Measurements from ENCODE around the gene UBXN1.

- TF ChIP-seq, protein P1, sequence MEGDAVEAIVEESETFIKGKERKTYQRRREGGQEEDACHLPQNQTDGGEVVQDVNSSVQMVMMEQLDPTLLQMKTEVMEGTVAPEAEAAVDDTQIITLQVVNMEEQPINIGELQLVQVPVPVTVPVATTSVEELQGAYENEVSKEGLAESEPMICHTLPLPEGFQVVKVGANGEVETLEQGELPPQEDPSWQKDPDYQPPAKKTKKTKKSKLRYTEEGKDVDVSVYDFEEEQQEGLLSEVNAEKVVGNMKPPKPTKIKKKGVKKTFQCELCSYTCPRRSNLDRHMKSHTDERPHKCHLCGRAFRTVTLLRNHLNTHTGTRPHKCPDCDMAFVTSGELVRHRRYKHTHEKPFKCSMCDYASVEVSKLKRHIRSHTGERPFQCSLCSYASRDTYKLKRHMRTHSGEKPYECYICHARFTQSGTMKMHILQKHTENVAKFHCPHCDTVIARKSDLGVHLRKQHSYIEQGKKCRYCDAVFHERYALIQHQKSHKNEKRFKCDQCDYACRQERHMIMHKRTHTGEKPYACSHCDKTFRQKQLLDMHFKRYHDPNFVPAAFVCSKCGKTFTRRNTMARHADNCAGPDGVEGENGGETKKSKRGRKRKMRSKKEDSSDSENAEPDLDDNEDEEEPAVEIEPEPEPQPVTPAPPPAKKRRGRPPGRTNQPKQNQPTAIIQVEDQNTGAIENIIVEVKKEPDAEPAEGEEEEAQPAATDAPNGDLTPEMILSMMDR (IDR thresholded peaks at IDR 0.05), result no peak
- TF ChIP-seq POLR2A (IDR thresholded peaks at IDR 0.05), result no peak
These were observed 34.7 kb downstream of the UBXN1 start for GRCh38 chr11:62644220-62644619.

All from tibial nerve (tissue), 3 donors.